Esophagus squamous epithelium (tissue), 5 donors: ENCODE data around the gene RNF7. TPM values are rescaled to one million over a fixed set of nuclear protein-coding genes. Genes with fewer than 3 reads are reported as not detected.

ENCODE experiments used
- DNase-seq: peaks from one replicate; lab custom pipeline; 2025; lab: John Stamatoyannopoulos, UW
- H3K27ac ChIP-seq, 4 donors: fragments of 200-600 bp; sonication (generic); one replicate each; pipeline ENCODE4 v1.5.1; 2016 to 2019; ENCODE audit warnings: mild to moderate bottlenecking in 1 of 4
- H3K27me3 ChIP-seq, 4 donors: fragments of 200-600 bp; sonication (generic); 1 replicate in 3 of 4; 2 replicates in 1 of 4; pipeline versions ENCODE4 v1.5.1 to v1.6.0; 2017 to 2021; ENCODE audit warnings: antibody characterized with exemption in 1 of 4
- H3K36me3 ChIP-seq, 3 donors: fragments of 200-600 bp; sonication (generic); one replicate each; pipeline ENCODE4 v1.5.1; 2016 to 2019
- H3K4me1 ChIP-seq, 3 donors: fragments of 200-600 bp; sonication (generic); one replicate each; pipeline ENCODE4 v1.5.1; 2017 to 2019
- H3K4me3 ChIP-seq, 4 donors: fragments of 200-600 bp; sonication (generic); 1 replicate in 3 of 4; 2 replicates in 1 of 4; pipeline ENCODE4 v1.5.1; 2016 to 2019; ENCODE audit warnings: mild to moderate bottlenecking in 2 of 4, moderate library complexity in 1 of 4
- H3K9me3 ChIP-seq, 3 donors: fragments of 200-600 bp; sonication (generic); one replicate each; pipeline ENCODE4 v1.5.1; 2016 to 2019
- POLR2A ChIP-seq, 4 donors: fragments of 450-650 bp; IDR thresholded peaks; one replicate each; pipeline ENCODE4 v1.6.1; 2017; ENCODE audit warnings: antibody characterized with exemption in 4 of 4, mild to moderate bottlenecking in 4 of 4, moderate library complexity in 3 of 4
- WGBS, 2 donors: methylation state at CpG; one replicate each; pipeline ENCODE4 v1.1.5; 2018; 5-methylcytosine and 5-hydroxymethylcytosine counted together
- intact Hi-C: fragments of 100-400 bp; cut with DNase I; formaldehyde crosslinking; loops from one replicate; pipeline ENCODE4 v1.15.0; 2022
- total RNA-seq, 4 donors: library from RNA; depleted of rRNA; stranded (reverse); fragments of >200 nt; gene quantifications; one replicate each; pipeline ENCODE4 v1.1.0, GENCODE V29; 2016
- TF ChIP-seq, protein P1 (sequence below), 6 experiments: fragments of 450-650 bp in 4 of 6; fragments of 200-600 bp in 2 of 6; sonication (generic) in 2 of 6; IDR thresholded peaks; one replicate each; pipeline ENCODE4 v1.5.1; 2016 to 2019; ENCODE audit warnings: antibody characterized with exemption in 6 of 6, mild to moderate bottlenecking in 4 of 6, moderate library complexity in 4 of 6
- donor health status: DM: yes; HTN: yes; CAD: no.

The RNF7 gene
- total RNA-seq, 4 donors from 2014 or later = 54.4 to 103 (median 92.4) TPM

DNA sequence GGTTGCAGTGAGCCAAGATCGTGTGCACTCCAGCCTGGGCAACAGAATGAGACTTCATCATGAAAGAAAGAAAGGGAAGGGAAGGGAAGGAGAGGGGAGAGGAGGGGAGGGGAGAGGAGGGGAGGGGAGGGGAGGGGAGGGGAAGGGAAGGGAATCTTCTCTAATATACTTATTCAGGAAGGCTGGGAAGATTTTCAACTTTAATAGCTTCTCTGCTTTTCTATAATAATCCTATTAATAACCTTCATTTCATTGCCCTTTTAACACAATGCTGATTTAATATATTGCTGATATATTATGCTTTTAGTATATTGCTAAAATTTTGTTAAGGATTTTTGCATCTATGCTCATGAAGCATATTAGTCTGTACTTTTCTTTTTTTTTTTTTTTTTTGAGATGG, 23.4 kb upstream of the RNF7 start:
- H3K4me3 ChIP-seq = no peak overlapping the region
- no peaks in the 10 kb centered on the region for H3K36me3 ChIP-seq
- no peaks in the 10 kb centered on the region for H3K9me3 ChIP-seq
- TF ChIP-seq, protein P1, sequence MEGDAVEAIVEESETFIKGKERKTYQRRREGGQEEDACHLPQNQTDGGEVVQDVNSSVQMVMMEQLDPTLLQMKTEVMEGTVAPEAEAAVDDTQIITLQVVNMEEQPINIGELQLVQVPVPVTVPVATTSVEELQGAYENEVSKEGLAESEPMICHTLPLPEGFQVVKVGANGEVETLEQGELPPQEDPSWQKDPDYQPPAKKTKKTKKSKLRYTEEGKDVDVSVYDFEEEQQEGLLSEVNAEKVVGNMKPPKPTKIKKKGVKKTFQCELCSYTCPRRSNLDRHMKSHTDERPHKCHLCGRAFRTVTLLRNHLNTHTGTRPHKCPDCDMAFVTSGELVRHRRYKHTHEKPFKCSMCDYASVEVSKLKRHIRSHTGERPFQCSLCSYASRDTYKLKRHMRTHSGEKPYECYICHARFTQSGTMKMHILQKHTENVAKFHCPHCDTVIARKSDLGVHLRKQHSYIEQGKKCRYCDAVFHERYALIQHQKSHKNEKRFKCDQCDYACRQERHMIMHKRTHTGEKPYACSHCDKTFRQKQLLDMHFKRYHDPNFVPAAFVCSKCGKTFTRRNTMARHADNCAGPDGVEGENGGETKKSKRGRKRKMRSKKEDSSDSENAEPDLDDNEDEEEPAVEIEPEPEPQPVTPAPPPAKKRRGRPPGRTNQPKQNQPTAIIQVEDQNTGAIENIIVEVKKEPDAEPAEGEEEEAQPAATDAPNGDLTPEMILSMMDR (IDR thresholded peaks at IDR 0.05) = no peak
- TF ChIP-seq POLR2A (IDR thresholded peaks at IDR 0.05) = no peak
- no peak for DNase-seq
- peaks cover 0 to 7% (median 0%) of the 10 kb centered on the region in 3 donors for H3K4me1 ChIP-seq
- WGBS, 2 donors = 67 to 100% methylated on average over 1 of the region's 1 CpG
- no peaks in the 10 kb centered on the region for H3K27me3 ChIP-seq
- H3K27ac ChIP-seq = no peak overlapping the region
- intact Hi-C loops = no loop called here

DNA sequence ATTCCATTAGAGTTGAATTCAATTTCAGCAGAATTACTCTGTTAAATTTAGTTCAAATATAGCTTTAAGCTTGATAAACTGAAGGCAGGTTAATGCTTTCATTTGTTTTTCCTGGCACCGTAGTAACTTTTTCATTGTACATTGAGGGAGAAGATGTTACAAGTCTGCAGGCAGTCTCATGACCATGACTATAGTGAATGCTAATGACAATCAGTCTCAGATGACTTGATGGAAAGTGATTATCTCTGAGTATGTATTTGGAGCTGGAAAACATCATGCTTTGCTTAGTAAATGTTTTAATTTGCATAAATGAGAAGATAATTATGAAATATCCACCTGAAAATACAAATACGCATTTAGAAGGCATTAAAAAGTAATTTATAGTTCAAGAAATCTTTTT, 16.0 kb upstream of the RNF7 start:
- 87 to 91% methylated on average over 2 of the region's 2 CpGs for WGBS, 2 donors
- Histone ChIP-seq H3K4me3 (no peak overlapping the region), H3K27ac (no peak overlapping the region), H3K4me1 (no peaks in the 10 kb centered on the region), H3K27me3 (no peaks in the 10 kb centered on the region), H3K36me3 (no peaks in the 10 kb centered on the region), H3K9me3 (no peaks in the 10 kb centered on the region)
- intact Hi-C loops = no loop called here
- TF ChIP-seq, protein P1 (IDR thresholded peaks at IDR 0.05) = no peak
- no peak for TF ChIP-seq POLR2A (IDR thresholded peaks at IDR 0.05)
- no peak for DNase-seq

DNA sequence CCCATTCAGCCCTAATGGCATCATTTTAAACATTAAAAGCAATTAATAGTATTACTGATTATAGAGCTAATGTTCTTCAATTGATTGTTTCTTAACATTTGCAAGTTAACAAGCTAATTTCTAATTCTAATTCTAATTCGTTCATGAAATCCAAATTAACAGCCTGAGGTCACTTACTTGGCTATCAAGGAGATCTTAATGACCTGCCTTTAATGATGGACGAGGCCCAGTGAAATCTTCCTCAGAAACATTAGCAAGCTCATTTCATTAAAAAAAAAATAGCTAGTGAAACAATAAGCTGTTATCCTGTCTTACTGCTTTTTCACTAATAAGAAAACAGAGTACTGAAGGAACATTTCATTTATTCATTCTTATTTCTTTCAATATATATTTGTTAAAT, 15.4 kb upstream of the RNF7 start:
- WGBS, 2 donors = 78 to 87% methylated on average over 2 of the region's 2 CpGs
- H3K27me3 ChIP-seq = no peaks in the 10 kb centered on the region
- no peak for DNase-seq
- intact Hi-C loops = no loop called here
- H3K4me1 ChIP-seq = no peaks in the 10 kb centered on the region
- no peaks in the 10 kb centered on the region for H3K9me3 ChIP-seq
- no peaks in the 10 kb centered on the region for H3K36me3 ChIP-seq
- H3K4me3 ChIP-seq = no peak overlapping the region
- no peak for TF ChIP-seq POLR2A (IDR thresholded peaks at IDR 0.05)
- TF ChIP-seq, protein P1 (IDR thresholded peaks at IDR 0.05) = no peak
- no peak overlapping the region for H3K27ac ChIP-seq

DNA sequence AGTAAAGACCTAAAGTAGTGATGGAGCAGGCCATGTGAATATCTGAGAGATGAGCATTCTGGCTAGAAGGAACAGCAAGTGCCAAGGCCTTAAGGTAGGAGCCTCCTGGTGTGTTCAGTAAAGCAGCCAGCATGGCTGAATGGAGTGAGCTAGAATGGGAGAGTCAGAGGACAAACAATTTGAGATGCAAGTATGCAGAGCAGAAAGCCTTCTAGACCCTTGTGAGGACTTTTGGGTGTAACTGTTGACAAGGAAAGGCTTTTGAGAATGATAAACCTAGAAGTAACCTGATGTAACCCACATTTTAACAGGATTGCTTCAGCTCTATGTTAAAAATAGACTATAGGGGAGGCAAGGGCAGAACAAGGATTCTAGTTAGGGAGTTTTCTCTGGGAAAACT, 14.8 kb upstream of the RNF7 start:
- DNase-seq = no peak
- intact Hi-C loops = no loop called here
- no peak for TF ChIP-seq POLR2A (IDR thresholded peaks at IDR 0.05)
- TF ChIP-seq, protein P1 (IDR thresholded peaks at IDR 0.05) = no peak
- Histone ChIP-seq H3K4me1 (no peaks in the 10 kb centered on the region), H3K36me3 (no peaks in the 10 kb centered on the region), H3K4me3 (no peak overlapping the region), H3K27me3 (no peaks in the 10 kb centered on the region), H3K9me3 (no peaks in the 10 kb centered on the region), H3K27ac (no peak overlapping the region)

DNA sequence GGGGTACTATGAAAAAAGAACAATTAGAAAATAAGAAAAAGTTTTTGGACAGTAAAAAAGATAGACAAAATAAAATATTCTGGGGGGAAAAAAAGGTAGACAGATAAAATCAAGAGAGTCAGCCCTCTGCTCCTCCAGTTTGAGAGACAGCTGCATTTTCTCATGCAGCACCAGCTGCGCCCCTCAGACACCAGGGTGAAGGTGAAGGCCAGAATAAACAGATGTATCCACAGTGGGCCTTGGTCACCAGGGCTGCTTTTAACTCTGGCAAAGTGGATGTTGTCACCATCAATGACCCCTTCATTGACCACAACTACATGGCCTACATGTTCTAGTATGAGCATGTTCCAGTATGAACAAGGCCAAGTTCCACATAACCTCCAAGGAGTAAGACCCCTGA, 13.9 kb upstream of the RNF7 start:
- Histone ChIP-seq H3K27me3 (no peaks in the 10 kb centered on the region), H3K9me3 (no peaks in the 10 kb centered on the region), H3K27ac (no peak overlapping the region), H3K4me1 (no peaks in the 10 kb centered on the region), H3K4me3 (no peak overlapping the region), H3K36me3 (no peaks in the 10 kb centered on the region)
- no peak for DNase-seq
- TF ChIP-seq POLR2A (IDR thresholded peaks at IDR 0.05) = no peak
- TF ChIP-seq, protein P1 (IDR thresholded peaks at IDR 0.05) = no peak
- intact Hi-C loops = no loop called here
- WGBS, 2 donors = 91 to 95% methylated on average over 1 of the region's 1 CpG
